ENCODE measurements around the gene DPP4. TPM values are rescaled to one million over a fixed set of nuclear protein-coding genes. Genes with fewer than 3 reads are reported as not detected.

The DPP4 gene
- total RNA-seq, 1 experiment from 2014 or later: 0.80 TPM

GRCh38 chr2:162082681-162083080 lies 8.7 kb upstream of the DPP4 start:
- no TSS peak for BruUV-seq (replicated peaks)
- no peaks in the 10 kb centered on the region for H3K27me3 ChIP-seq (replicated peaks; ENCODE audit: insufficient read depth, low read depth, low read length, poor library complexity)
- ChIA-PET CTCF (no interaction called here), POLR2A (ENCODE audit: low non-redundant PET) (no interaction called here)
- DNase-seq (ENCODE audit: low spot score): no peak
- TF ChIP-seq CTCF (conservative IDR thresholded peaks at IDR 0.05; ENCODE audit: low read depth, low read length): no peak
- TF ChIP-seq EZH2 (IDR thresholded peaks at IDR 0.05; ENCODE audit: borderline replicate concordance, low read depth, low read length, poor library complexity, severe bottlenecking): no peak
- H3K36me3 ChIP-seq (ENCODE audit: insufficient read depth, low read length, poor library complexity, severe bottlenecking): no peaks in the 10 kb centered on the region
- H3K4me1 ChIP-seq (ENCODE audit: insufficient read depth, low read length, poor library complexity, severe bottlenecking): no peaks in the 10 kb centered on the region
- no peak overlapping the region for H3K4me3 ChIP-seq (ENCODE audit: low read depth, low read length, poor library complexity, severe bottlenecking)
- H3K27ac ChIP-seq (ENCODE audit: low read depth, low read length, poor library complexity, severe bottlenecking): no peak overlapping the region
- peaks cover 6% of the 10 kb centered on the region for H3K9me3 ChIP-seq (ENCODE audit: low read depth, low read length, poor library complexity, severe bottlenecking)
- intact Hi-C loops (cut with micrococcal nuclease; ENCODE audit: unreplicated experiment): no loop called here

DNA sequence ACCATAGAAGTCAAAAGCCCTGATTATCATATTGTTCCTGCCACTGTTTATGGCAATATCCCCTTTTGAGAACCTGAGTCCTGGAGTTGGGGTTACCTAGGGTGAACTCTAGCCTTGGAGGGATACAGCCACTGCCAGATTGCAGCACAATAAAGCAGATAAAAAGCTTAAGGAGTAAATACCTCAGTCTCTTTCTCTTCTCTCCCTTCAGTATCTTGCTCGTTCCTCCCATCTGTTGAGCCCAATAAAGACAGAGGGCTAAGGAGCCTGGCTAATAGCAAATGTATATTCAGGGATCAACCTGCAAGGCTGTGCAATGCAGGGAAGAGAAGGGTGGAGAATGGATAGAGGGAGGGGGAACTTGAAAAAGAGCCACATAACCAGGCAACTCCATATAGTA lies 8.0 kb upstream of the DPP4 start:
- H3K9me3 ChIP-seq (ENCODE audit: low read depth, low read length, poor library complexity, severe bottlenecking): peaks cover 6% of the 10 kb centered on the region
- TF ChIP-seq EZH2 (IDR thresholded peaks at IDR 0.05; ENCODE audit: borderline replicate concordance, low read depth, low read length, poor library complexity, severe bottlenecking) (no peak), CTCF (conservative IDR thresholded peaks at IDR 0.05; ENCODE audit: low read depth, low read length) (no peak)
- no peaks in the 10 kb centered on the region for H3K36me3 ChIP-seq (ENCODE audit: insufficient read depth, low read length, poor library complexity, severe bottlenecking)
- H3K4me1 ChIP-seq (ENCODE audit: insufficient read depth, low read length, poor library complexity, severe bottlenecking): no peaks in the 10 kb centered on the region
- DNase-seq (ENCODE audit: low spot score): no peak
- H3K4me3 ChIP-seq (ENCODE audit: low read depth, low read length, poor library complexity, severe bottlenecking): no peak overlapping the region
- BruUV-seq (replicated peaks): no TSS peak
- CTCF ChIA-PET: no interaction called here
- intact Hi-C loops (cut with micrococcal nuclease; ENCODE audit: unreplicated experiment): no loop called here
- H3K27me3 ChIP-seq (replicated peaks; ENCODE audit: insufficient read depth, low read depth, low read length, poor library complexity): no peaks in the 10 kb centered on the region
- no peak overlapping the region for H3K27ac ChIP-seq (ENCODE audit: low read depth, low read length, poor library complexity, severe bottlenecking)
- POLR2A ChIA-PET (ENCODE audit: low non-redundant PET): no interaction called here

- no TSS peak for BruUV-seq (replicated peaks)
- POLR2A ChIA-PET (ENCODE audit: low non-redundant PET): no interaction called here
- intact Hi-C loops (cut with micrococcal nuclease; ENCODE audit: unreplicated experiment): no loop called here
Observed at GRCh38 chr2:162079514-162079913, 5.5 kb upstream of the DPP4 start.

More at GRCh38 chr2:162079514-162079913, 5.5 kb upstream of the DPP4 start:
- Histone ChIP-seq H3K36me3 (ENCODE audit: insufficient read depth, low read length, poor library complexity, severe bottlenecking) (no peaks in the 10 kb centered on the region), H3K27me3 (replicated peaks; ENCODE audit: insufficient read depth, low read depth, low read length, poor library complexity) (peaks cover 4% of the 10 kb centered on the region), H3K4me3 (ENCODE audit: low read depth, low read length, poor library complexity, severe bottlenecking) (no peak overlapping the region), H3K27ac (ENCODE audit: low read depth, low read length, poor library complexity, severe bottlenecking) (no peak overlapping the region), H3K9me3 (ENCODE audit: low read depth, low read length, poor library complexity, severe bottlenecking) (peaks cover 6% of the 10 kb centered on the region), H3K4me1 (ENCODE audit: insufficient read depth, low read length, poor library complexity, severe bottlenecking) (no peaks in the 10 kb centered on the region)
- TF ChIP-seq EZH2 (IDR thresholded peaks at IDR 0.05; ENCODE audit: borderline replicate concordance, low read depth, low read length, poor library complexity, severe bottlenecking) (no peak), CTCF (conservative IDR thresholded peaks at IDR 0.05; ENCODE audit: low read depth, low read length) (no peak)
- CTCF ChIA-PET: no interaction called here
- DNase-seq (ENCODE audit: low spot score): no peak

Data from A673 (cell line).